Stimulated activated memory B cell treated with anti-CD40 and anti-IgM and Interleukin-4, amounts not matched to agents 10 μg/mL and 1 μg/mL and 100 μg/mL, for 72 hours (primary cell): ENCODE measurements around the gene RALA.

Source experiments
- ATAC-seq: fragments of 150-1000 bp; cut with Tn5 transposase; 2 replicates; pipeline ENCODE4 v1.10.0; 2021
- H3K27ac Mint-ChIP-seq: one replicate; pipeline ENCODE4 v1.8.0; 2022; ENCODE audit warnings: mild to moderate bottlenecking, mixed read lengths
- H3K27me3 Mint-ChIP-seq: one replicate; pipeline ENCODE4 v1.8.0; 2022; ENCODE audit warnings: mixed read lengths
- H3K36me3 Mint-ChIP-seq: one replicate; pipeline ENCODE4 v1.8.0; 2022; ENCODE audit warnings: mixed read lengths
- H3K4me1 Mint-ChIP-seq: one replicate; pipeline ENCODE4 v1.8.0; 2022; ENCODE audit warnings: mixed read lengths
- H3K4me3 Mint-ChIP-seq: one replicate; pipeline ENCODE4 v1.8.0; 2022; ENCODE audit warnings: mild to moderate bottlenecking, moderate library complexity, mixed read lengths
- H3K9me3 Mint-ChIP-seq: one replicate; pipeline ENCODE4 v1.8.0; 2022; ENCODE audit warnings: mixed read lengths

The RALA gene

DNA sequence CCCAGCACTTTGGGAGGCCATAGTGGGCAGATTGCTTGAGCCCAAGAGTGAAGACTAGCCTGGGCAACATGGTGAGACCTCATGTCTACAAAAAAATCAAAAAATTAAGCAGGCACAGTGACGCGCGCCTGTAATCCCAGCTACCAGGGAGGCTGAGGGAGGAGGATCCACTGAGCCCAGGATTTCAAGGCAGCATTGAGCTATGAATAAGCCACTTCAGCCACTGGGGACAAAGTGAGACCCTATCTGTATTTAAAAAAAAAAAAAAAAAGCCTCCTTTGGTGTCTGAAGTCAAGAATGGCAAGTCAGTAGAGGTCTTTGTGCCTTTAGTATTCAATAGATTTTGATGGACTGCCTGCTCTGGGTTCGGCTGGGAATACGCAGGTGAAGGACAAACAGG is 85.7 kb downstream of the RALA start:
- Mint-ChIP-seq H3K27me3 (no peaks in the 10 kb centered on the region), H3K36me3 (peaks cover 25% of the 10 kb centered on the region), H3K4me1 (no peaks in the 10 kb centered on the region), H3K9me3 (peaks cover 7% of the 10 kb centered on the region), H3K27ac (no peak overlapping the region), H3K4me3 (no peak overlapping the region)
- no peak for ATAC-seq

DNA sequence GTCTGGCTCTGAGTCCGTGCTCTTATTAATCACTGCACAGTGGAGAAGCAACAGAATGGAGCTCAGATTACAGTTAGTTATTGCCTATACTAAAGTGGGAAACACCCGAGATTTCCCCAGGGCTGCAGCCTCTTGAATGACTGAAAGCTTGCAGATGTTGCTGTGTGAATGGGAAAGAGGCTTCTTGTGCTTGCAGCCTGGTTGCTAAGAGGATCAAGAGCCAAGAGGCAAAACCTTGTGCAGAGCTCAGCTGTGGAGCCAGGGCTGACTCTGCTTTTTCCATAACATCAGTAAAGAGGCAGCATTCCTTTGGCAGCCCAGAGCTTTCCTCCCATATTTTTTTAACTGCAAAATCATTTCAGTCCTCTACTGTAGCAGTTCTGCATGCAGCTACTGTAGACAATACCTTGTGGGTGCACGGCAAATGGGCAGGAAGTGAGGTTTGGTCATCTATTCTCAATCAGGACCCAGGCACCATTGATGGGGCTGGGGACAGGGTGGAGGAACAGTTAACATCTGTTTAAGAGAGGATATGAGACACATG is 86.5 kb downstream of the RALA start:
- ATAC-seq = peak; percentile 34
- no peak overlapping the region for H3K4me3 Mint-ChIP-seq
- H3K27ac Mint-ChIP-seq = no peak overlapping the region

DNA sequence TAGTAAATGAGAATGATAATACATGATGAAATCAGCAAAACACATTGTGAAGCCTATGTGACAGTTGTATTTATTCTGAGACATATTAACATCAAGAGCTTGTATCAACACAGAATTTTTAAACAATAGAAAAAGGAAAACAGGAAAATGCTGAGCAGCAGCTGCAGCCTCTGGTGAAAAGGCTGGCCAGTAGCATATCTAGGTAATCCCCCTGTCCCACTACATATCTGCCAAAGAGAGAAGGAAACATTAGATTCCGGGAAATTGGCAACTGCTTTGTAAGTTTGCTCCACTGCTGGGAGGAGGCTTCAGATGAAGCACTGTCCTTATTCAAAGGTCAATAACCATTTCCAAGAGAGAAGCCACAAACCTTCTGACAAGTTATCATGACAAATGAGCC is 89.4 kb downstream of the RALA start:
- H3K27me3 Mint-ChIP-seq = no peaks in the 10 kb centered on the region
- H3K36me3 Mint-ChIP-seq = peaks cover 10% of the 10 kb centered on the region
- no peak overlapping the region for H3K4me3 Mint-ChIP-seq
- no peaks in the 10 kb centered on the region for H3K4me1 Mint-ChIP-seq
- ATAC-seq = no peak
- H3K9me3 Mint-ChIP-seq = peaks cover 17% of the 10 kb centered on the region
- no peak overlapping the region for H3K27ac Mint-ChIP-seq

More for the DNA sequence above, 86.5 kb downstream of the RALA start:
- peaks cover 22% of the 10 kb centered on the region for H3K36me3 Mint-ChIP-seq
- H3K27me3 Mint-ChIP-seq = no peaks in the 10 kb centered on the region
- peaks cover 7% of the 10 kb centered on the region for H3K9me3 Mint-ChIP-seq
- no peaks in the 10 kb centered on the region for H3K4me1 Mint-ChIP-seq

DNA sequence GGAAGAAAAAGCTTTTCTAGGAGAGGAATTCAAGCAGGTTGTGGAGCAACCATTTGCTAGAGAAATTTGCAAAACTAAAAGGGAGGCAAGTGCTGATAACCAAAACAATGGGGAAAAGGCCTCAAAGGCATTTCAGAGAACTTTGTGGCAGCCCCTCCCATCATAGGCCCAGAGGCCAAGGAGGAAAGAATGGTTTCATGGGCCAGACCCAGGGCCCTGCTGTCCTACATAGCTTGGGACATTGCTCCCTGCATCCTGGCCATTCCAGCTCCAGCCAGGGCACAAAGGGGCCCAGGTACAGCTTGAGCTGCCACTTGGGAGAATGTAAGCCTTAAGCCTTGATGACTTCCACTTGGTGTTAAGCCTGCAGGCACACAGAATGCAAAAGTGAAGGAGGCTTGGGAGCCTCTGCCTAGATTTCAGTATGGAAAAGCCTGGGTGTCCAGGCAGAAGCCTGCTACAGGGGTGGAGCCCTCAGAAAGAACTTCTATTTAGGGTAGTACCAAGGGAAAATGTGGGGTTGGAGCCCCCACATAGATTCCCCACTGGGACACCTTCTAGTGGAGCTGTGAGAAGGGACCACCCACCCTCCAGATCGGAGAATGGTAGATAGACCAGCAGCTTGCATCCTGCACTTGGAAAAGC is 91.2 kb downstream of the RALA start:
- H3K36me3 Mint-ChIP-seq = peaks cover 5% of the 10 kb centered on the region
- H3K27me3 Mint-ChIP-seq = no peaks in the 10 kb centered on the region
- peaks cover 17% of the 10 kb centered on the region for H3K9me3 Mint-ChIP-seq
- H3K4me1 Mint-ChIP-seq = no peaks in the 10 kb centered on the region
- no peak for ATAC-seq
- no peak overlapping the region for H3K27ac Mint-ChIP-seq
- H3K4me3 Mint-ChIP-seq = no peak overlapping the region

DNA sequence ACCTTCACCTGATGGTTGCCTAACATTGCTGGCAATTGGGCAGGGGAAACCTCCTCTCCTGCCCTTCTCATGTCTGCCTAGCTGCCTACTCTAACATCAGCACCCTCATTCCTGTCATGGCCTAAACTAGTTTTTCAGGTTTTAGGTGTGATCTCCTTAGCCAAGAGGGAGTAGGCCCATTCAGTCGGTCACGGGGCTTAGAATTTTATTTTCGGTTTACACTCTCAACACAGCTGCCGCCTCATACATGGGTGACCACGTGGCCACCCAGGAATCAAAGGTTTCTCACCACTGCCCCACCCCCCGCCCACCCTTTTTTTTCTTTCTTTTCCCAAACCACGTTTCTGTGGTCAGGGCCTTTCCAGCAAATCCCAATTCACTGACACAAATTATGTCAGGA is 97.2 kb downstream of the RALA start:
- peaks cover 9% of the 10 kb centered on the region for H3K27me3 Mint-ChIP-seq
- H3K4me3 Mint-ChIP-seq = no peak overlapping the region
- no peak for ATAC-seq
- no peak overlapping the region for H3K27ac Mint-ChIP-seq
- peaks cover 3% of the 10 kb centered on the region for H3K36me3 Mint-ChIP-seq
- peaks cover 5% of the 10 kb centered on the region for H3K9me3 Mint-ChIP-seq
- no peaks in the 10 kb centered on the region for H3K4me1 Mint-ChIP-seq

DNA sequence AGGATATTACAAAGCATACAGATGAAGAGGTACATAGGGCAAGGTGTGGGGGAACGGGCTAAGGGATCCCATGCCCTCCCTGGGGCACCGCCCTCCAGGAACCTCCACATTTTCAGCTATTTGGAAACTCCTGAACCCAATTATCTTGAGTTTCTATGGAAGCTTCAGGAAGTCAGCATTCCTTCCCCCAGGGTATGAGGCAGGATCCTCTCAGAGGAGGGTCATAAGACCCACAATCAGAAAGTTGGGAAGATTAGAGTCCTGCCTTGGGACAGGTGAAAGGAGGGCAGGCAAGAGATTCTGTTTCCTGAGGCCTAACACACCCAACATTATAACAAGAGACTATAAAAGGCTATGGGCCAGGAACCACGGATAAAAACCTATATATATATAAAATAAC is 98.0 kb downstream of the RALA start:
- no peaks in the 10 kb centered on the region for H3K36me3 Mint-ChIP-seq
- H3K27ac Mint-ChIP-seq = no peak overlapping the region
- H3K4me1 Mint-ChIP-seq = no peaks in the 10 kb centered on the region
- peaks cover 9% of the 10 kb centered on the region for H3K27me3 Mint-ChIP-seq
- H3K9me3 Mint-ChIP-seq = no peaks in the 10 kb centered on the region
- ATAC-seq = no peak
- H3K4me3 Mint-ChIP-seq = no peak overlapping the region

DNA sequence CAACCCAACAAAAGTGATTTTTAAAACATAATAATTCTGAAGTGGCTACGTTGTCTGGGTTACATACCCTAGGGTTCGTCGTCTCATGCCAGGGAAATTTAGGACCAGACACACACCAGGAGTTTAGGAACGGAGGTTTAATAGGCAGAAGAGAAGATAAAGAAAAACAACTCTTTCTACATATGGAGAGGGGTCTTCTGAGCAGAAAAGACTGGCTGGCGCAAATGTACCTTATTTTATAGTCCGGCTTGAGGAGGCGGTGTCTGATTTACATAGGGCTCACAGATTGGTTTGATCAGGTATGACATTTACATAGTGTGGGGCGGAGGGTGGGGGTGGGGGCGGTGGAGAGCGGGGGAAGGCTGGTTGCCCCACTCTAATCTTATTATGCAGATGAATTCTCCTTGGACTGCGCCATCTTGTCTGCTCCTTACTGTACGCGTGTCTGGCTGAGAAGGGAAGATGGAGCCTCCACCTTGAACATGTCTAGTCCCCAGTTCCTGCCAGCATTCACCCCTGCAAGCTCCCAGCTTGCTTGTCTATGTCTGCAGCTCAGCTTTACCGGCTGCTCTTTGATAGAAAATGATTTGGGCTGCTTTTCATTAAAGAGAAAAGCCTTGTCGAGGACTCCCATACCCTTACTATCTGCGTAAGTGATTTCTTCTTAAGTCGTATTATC is 98.7 kb downstream of the RALA start:
- no peaks in the 10 kb centered on the region for H3K36me3 Mint-ChIP-seq
- H3K27me3 Mint-ChIP-seq = peaks cover 9% of the 10 kb centered on the region
- no peak overlapping the region for H3K27ac Mint-ChIP-seq
- H3K4me1 Mint-ChIP-seq = no peaks in the 10 kb centered on the region
- ATAC-seq = no peak
- H3K9me3 Mint-ChIP-seq = no peaks in the 10 kb centered on the region
- no peak overlapping the region for H3K4me3 Mint-ChIP-seq

DNA sequence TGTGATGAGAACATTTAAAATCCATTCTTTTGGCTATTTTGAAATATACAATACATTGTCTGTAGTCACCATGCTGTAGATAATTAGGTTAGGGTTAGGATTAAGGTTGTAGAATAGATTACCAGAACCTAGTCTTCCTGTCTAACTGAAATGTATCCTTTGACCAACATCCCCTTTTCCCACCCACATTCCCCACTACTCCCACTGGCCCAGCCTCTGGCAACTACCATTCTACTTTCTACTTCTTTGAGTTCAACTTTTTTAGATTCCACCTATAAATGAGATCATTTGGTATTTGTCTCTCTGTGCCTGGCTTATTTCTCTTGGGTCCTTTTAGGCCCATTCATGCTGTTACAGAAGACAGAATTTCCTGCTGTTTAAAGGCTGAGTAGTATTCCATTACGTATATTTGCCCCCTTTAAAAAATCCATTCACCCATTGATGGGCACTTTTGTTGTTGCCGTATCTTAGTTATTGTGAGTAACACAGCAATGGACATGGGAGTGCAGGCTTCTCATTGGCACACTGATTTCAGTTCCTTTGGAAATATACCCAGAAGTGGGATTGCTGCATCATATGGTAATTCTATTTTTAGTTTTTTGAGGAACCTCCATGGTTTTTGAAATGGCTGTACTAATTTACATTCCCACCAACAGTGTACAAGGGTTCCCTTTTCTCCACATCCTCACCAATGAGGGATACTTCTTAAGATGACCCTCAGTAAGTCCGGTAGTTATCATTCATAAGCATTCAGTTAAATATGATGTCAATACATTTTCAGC is 104.0 kb downstream of the RALA start:
- H3K27ac Mint-ChIP-seq = no peak overlapping the region
- H3K4me1 Mint-ChIP-seq = peaks cover 16% of the 10 kb centered on the region
- ATAC-seq = no peak
- no peak overlapping the region for H3K4me3 Mint-ChIP-seq
- no peaks in the 10 kb centered on the region for H3K27me3 Mint-ChIP-seq
- H3K36me3 Mint-ChIP-seq = no peaks in the 10 kb centered on the region
- H3K9me3 Mint-ChIP-seq = no peaks in the 10 kb centered on the region

DNA sequence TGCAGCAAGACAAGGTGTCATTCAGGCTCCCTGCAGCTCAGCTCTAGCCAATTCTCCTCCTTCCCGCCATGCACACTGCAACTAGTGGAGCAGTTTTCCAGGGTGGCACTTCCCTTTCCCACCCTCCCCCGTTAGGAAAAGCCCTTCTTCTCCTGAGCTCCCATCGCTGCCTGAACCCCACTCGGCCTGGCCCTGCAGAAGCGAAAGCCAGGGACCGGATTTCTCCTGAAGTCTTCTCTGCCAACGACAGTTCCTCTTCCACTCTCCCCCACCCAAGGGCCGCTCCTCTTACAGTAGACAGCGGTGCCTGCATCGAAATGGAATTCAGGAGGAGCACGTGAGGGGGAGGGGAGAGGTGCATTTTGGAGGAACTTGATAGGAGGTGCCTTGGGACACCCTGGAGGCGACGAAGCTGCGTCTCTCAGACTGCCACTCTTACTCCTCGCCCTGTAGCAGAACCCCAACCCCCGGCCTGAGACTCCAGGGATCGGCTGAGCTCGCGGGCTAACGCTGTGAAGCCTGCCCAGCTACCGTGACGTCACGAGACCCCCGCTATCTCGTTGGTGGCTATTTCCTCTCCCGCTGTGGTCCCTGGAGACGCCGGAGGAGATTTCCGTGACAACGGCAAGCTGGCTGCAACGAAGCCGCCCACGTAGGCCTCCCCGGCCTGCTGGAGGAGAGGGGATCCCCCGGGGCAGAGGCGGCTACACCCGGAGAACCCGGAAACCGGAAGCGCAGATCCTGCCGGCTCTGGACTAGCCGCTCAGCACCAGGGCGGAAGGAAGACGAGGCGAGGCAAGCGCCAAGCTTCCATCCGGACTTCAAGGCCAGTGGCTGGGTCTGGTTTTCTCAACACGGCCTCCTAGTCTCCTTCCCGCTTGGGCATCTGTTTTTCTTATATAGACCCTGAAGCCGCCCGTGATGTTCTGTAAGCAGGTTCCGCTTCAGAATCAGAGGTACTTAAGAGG is 109.7 kb downstream of the RALA start:
- H3K27ac Mint-ChIP-seq = peak overlapping the region; percentile 83
- H3K27me3 Mint-ChIP-seq = no peaks in the 10 kb centered on the region
- H3K36me3 Mint-ChIP-seq = no peaks in the 10 kb centered on the region
- peak overlapping the region; percentile 80 for H3K4me3 Mint-ChIP-seq
- ATAC-seq = peak; percentile 97
- H3K9me3 Mint-ChIP-seq = no peaks in the 10 kb centered on the region
- peaks cover 55% of the 10 kb centered on the region for H3K4me1 Mint-ChIP-seq

DNA sequence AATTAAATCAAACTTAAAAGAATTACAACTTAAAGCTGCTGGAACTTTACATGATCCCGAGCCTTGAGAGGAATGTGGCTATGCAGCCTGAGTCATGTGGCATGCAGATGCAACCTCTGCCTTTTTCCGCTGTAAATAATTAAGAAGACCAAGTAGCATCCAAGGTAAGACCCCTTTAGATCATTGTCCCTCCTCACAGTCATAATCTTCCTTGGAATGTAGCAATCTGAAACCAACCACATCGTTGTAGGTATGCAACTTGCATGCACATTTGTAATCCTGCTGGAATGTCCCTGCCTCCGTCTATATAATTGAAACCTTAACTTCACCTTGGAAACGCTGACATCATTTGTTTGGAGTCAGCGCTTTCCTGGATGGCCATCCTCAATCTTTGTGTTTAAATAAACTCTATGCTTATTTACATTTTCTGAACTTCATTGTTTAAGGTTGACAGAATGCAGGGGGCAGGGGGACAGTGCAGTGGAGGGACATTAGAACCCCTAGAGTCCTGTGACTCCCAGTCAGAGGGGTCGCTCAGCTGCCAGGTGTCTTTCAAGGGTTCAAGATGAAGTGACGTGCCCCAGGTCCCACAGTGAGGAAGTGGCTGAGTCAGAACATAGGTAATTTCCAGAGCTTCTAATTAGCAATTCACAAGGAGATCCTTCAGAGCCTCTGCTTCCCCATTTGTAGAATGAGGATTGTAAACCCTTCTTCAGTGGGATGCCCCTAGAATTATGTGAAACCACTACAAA is 110.7 kb downstream of the RALA start:
- Mint-ChIP-seq H3K27me3 (no peaks in the 10 kb centered on the region), H3K4me1 (peaks cover 55% of the 10 kb centered on the region), H3K36me3 (no peaks in the 10 kb centered on the region), H3K4me3 (peak overlapping the region; percentile 80), H3K27ac (peak overlapping the region; percentile 83), H3K9me3 (no peaks in the 10 kb centered on the region)
- ATAC-seq = no peak

DNA sequence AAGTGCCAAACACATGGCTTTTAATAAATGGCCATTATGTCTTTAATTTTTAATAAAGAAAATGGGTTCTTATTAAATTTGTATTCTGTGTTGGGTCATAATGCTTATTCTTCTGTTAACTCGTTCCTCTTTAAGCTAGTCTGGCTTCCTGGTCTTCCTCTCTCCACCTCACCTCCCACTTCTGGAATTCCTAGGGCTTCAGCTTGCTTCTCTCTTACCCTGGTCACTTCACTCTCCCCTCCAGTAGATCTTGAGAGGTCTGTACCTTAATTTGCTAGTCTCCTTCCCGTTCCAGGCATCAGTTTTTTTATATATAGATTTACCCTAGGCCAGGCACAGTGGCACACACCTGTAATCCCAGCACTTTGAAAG is 111.2 kb downstream of the RALA start:
- no peaks in the 10 kb centered on the region for H3K36me3 Mint-ChIP-seq
- peak overlapping the region; percentile 83 for H3K27ac Mint-ChIP-seq
- no peak for ATAC-seq
- H3K4me1 Mint-ChIP-seq = peaks cover 55% of the 10 kb centered on the region
- H3K4me3 Mint-ChIP-seq = peak overlapping the region; percentile 76
- no peaks in the 10 kb centered on the region for H3K27me3 Mint-ChIP-seq
- no peaks in the 10 kb centered on the region for H3K9me3 Mint-ChIP-seq

DNA sequence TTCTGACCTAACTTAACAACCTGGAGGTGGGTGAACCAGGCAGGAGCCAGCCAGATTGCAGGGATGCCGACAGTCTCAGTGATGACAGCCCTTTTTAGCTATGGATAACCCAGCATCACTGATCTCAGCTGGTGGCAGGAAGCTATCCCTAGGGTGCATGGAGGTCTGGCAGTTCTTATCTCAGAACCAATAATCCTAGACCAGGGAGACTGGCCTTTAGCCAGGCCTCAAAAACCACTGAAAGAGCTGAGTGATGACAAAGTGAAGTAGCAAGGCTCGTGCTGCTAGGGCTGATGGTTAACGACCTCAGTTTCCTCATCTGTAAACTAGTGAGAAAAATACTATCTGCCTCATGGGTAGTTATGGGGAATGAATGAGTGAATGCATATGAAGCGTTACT is 112.5 kb downstream of the RALA start:
- no peaks in the 10 kb centered on the region for H3K9me3 Mint-ChIP-seq
- H3K4me3 Mint-ChIP-seq = peak overlapping the region; percentile 34
- no peaks in the 10 kb centered on the region for H3K36me3 Mint-ChIP-seq
- H3K4me1 Mint-ChIP-seq = peaks cover 60% of the 10 kb centered on the region
- ATAC-seq = no peak
- H3K27ac Mint-ChIP-seq = peak overlapping the region; percentile 26
- H3K27me3 Mint-ChIP-seq = no peaks in the 10 kb centered on the region

DNA sequence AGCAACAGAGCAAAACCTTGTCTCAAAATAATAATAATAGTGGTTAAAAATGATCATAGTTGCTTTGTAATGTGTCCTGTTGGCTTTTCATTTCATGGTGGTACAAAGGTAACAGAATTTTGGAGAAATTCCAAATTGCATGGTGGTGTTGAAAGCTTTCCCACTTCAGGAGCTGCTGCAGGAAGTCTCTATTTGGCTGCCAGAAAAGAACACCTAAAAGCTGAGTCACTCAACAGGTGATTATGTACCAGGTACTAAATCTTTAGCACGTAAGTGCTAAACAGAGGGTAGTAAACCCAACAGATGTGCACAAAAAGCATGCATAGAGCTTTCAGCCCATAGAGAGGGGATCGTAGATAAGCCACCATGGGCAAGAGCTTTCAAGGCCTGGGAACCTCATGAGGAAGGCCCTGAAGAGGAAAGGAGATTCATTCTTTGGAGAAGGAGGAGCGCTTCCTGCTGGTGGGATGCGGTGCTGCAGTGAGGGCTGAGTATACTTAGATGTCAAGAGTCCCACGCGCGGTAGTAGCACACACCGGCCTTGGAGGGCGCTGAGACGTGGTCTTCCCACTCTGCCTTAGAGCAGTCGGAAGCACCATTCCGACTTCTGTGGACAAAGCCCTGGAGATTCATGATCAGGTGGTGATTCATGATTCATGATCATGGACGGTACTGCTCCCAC is 118.7 kb downstream of the RALA start:
- Mint-ChIP-seq H3K27me3 (no peaks in the 10 kb centered on the region), H3K4me1 (peaks cover 18% of the 10 kb centered on the region), H3K9me3 (no peaks in the 10 kb centered on the region), H3K27ac (no peak overlapping the region), H3K4me3 (no peak overlapping the region), H3K36me3 (peaks cover 14% of the 10 kb centered on the region)
- ATAC-seq = no peak

DNA sequence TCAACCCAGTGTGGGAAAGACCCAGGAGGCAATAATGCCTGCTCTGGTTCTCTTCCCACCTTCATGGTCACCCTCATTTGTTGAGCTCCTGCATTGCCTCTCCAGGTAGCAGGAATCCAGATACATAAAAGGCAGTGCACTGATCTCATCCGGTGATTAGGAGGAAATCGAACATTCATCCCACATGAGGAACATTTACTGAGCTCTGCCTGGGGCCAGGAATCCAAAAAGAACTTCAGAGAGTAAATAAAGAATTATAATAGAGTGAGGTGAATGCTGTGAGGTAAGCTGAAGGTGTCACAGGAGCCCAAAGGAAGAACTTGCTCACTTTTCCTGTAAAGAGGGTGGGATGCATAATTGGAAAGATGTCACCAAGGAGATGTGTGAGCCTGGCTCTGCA is 121.2 kb downstream of the RALA start:
- Mint-ChIP-seq H3K9me3 (no peaks in the 10 kb centered on the region), H3K27ac (no peak overlapping the region), H3K36me3 (peaks cover 14% of the 10 kb centered on the region), H3K27me3 (no peaks in the 10 kb centered on the region), H3K4me1 (peaks cover 25% of the 10 kb centered on the region), H3K4me3 (no peak overlapping the region)
- ATAC-seq = no peak
